GM19395 (cell line): ENCODE data around the gene PDGFC.
"Not testable (repeated sequence)": the region's sequence is repeated elsewhere in the genome, so short reads cannot be mapped to it uniquely, and the experiment has no call there.

ENCODE experiments used
- ATAC-seq: cut with Tn5 transposase; IDR thresholded peaks from one replicate; pipeline ENCODE4 v1.9.1; 2021; ENCODE audit warnings: mild to moderate bottlenecking, moderate library complexity; ENCODE audit not compliant: unreplicated experiment

PDGFC gene

GRCh38 chr4:156913234-156913633, 58.4 kb downstream of the PDGFC start:
- ATAC-seq: no peak

- no peak for ATAC-seq
Observed at GRCh38 chr4:156909010-156909409, 62.6 kb downstream of the PDGFC start.

- no peak for ATAC-seq
Observed at GRCh38 chr4:156906325-156906724, 65.3 kb downstream of the PDGFC start.

GRCh38 chr4:156901871-156902270, 69.7 kb downstream of the PDGFC start:
- ATAC-seq: no peak

- no peak for ATAC-seq
Observed at GRCh38 chr4:156898373-156899117, 73.1 kb downstream of the PDGFC start.

- no peak for ATAC-seq
Observed at GRCh38 chr4:156896527-156896926, 75.1 kb downstream of the PDGFC start.

GRCh38 chr4:156894234-156894633, 77.4 kb downstream of the PDGFC start:
- no peak for ATAC-seq

GRCh38 chr4:156892805-156893204, 78.8 kb downstream of the PDGFC start:
- ATAC-seq: no peak

GRCh38 chr4:156889616-156890594, 81.7 kb downstream of the PDGFC start:
- ATAC-seq: no peak

GRCh38 chr4:156888762-156889161, 82.8 kb downstream of the PDGFC start:
- ATAC-seq: no peak

- ATAC-seq: no peak
Observed at GRCh38 chr4:156886481-156886880, 85.1 kb downstream of the PDGFC start.

- ATAC-seq: no peak
Observed at GRCh38 chr4:156885374-156885773, 86.2 kb downstream of the PDGFC start.

GRCh38 chr4:156884183-156884582, 87.4 kb downstream of the PDGFC start:
- ATAC-seq: no peak

- no peak for ATAC-seq
Observed at GRCh38 chr4:156875704-156876103, 95.9 kb downstream of the PDGFC start.

GRCh38 chr4:156875055-156875454, 96.5 kb downstream of the PDGFC start:
- no peak for ATAC-seq

GRCh38 chr4:156873799-156874198, 97.8 kb downstream of the PDGFC start:
- ATAC-seq: no peak

- no peak for ATAC-seq
Observed at GRCh38 chr4:156870861-156871260, 100.7 kb downstream of the PDGFC start.

GRCh38 chr4:156870131-156870530, 101.5 kb downstream of the PDGFC start:
- ATAC-seq: no peak

GRCh38 chr4:156866088-156866487, 105.5 kb downstream of the PDGFC start:
- not testable (repeated sequence) for ATAC-seq

- ATAC-seq: no peak
Observed at GRCh38 chr4:156865451-156865850, 106.1 kb downstream of the PDGFC start.

GRCh38 chr4:156858071-156858470, 113.5 kb downstream of the PDGFC start:
- ATAC-seq: no peak

GRCh38 chr4:156838761-156839160, 132.8 kb downstream of the PDGFC start:
- no peak for ATAC-seq
